HepG2 (cell line): ENCODE measurements around the gene CNKSR3. TPM values are rescaled to one million over a fixed set of nuclear protein-coding genes. Genes with fewer than 3 reads are reported as not detected.

Experiments used
- HDAC2 ChIP-seq: sonication (generic); formaldehyde crosslinking; IDR thresholded peaks from 2 replicates; pipeline ENCODE4 v1.4.0; 2020; ENCODE audit warnings: missing genetic modification reagents
- RBM22 ChIP-seq: fragments of 200-400 bp; formaldehyde crosslinking; optimal IDR thresholded peaks from 2 replicates; pipeline ENCODE3; 2017; ENCODE audit warnings: mild to moderate bottlenecking, low read length, moderate library complexity
- polyA plus RNA-seq, 8 experiments: library from polyadenylated mRNA; depleted of rRNA in 3 of 8; stranded (reverse) in 7 of 8; unstranded in 1 of 8; fragments of >200 nt; fragmentation: Illumina TruSeq in 4 of 8; extraction: Trizol in 4 of 8; gene quantifications; 2 replicates each; pipeline versions ENCODE4 v1.2.1 to v1.2.3, GENCODE V29; 2011 to 2016; ENCODE audit warnings: low read depth in 4 of 8, missing spikeins in 1 of 8, mixed read lengths in 1 of 8; ENCODE audit not compliant: insufficient read depth in 1 of 8
- total RNA-seq, 5 experiments: library from RNA; depleted of rRNA; stranded (reverse); fragments of >200 nt; fragmentation: Illumina TruSeq; extraction: Trizol; gene quantifications; 2 replicates each; pipeline ENCODE4 v1.2.3, GENCODE V29; 2016; ENCODE audit warnings: low read depth in 1 of 5
- TF ChIP-seq, protein P1 (sequence below), 2 experiments: fragments of 450-650 bp in 1 of 2; sonication (generic) in 1 of 2; formaldehyde crosslinking in 1 of 2; IDR thresholded peaks; 2 replicates each; pipeline versions ENCODE4 v1.6.1 to v1.8.0; 2016 to 2022; ENCODE audit warnings: antibody characterized with exemption in 1 of 2, mild to moderate bottlenecking in 1 of 2, missing genetic modification reagents in 1 of 2
- TF ChIP-seq, protein P2 (sequence below): sonication (generic); formaldehyde crosslinking; IDR thresholded peaks from 2 replicates; pipeline ENCODE4 v1.4.0; 2020; ENCODE audit warnings: missing genetic modification reagents; ENCODE audit errors: not compliant biosample characterization
- TF ChIP-seq, protein P3 (sequence below): IDR thresholded peaks from 2 replicates; pipeline ENCODE4 v1.6.1; 2018; ENCODE audit warnings: missing genetic modification reagents

CNKSR3 gene
- total and polyA plus RNA-seq, 2 of the 13 experiments (the other 11 are each of a cell fraction or from before 2014, with no cell fraction given), result 9.2 to 38.6 TPM

DNA sequence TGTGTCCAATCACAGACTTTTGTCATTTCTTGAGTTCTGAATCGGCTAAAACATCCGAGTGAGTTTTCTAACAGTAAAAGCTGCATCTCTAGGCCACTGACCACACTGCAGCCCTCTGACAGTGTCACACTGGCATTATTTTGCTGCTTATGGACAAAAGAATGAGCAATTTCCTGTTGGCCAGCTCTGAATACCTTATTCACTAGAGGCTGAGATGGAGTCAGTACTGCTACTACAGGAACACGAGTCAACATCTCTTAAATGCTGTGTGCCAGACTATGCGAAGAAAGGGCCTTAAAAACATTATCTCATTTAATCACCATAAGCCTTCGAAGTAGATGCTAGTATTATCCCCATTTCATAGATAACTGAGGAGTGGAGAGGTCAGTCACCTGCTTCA, 111.4 kb downstream of the CNKSR3 start (continued):
- TF ChIP-seq, protein P1, sequence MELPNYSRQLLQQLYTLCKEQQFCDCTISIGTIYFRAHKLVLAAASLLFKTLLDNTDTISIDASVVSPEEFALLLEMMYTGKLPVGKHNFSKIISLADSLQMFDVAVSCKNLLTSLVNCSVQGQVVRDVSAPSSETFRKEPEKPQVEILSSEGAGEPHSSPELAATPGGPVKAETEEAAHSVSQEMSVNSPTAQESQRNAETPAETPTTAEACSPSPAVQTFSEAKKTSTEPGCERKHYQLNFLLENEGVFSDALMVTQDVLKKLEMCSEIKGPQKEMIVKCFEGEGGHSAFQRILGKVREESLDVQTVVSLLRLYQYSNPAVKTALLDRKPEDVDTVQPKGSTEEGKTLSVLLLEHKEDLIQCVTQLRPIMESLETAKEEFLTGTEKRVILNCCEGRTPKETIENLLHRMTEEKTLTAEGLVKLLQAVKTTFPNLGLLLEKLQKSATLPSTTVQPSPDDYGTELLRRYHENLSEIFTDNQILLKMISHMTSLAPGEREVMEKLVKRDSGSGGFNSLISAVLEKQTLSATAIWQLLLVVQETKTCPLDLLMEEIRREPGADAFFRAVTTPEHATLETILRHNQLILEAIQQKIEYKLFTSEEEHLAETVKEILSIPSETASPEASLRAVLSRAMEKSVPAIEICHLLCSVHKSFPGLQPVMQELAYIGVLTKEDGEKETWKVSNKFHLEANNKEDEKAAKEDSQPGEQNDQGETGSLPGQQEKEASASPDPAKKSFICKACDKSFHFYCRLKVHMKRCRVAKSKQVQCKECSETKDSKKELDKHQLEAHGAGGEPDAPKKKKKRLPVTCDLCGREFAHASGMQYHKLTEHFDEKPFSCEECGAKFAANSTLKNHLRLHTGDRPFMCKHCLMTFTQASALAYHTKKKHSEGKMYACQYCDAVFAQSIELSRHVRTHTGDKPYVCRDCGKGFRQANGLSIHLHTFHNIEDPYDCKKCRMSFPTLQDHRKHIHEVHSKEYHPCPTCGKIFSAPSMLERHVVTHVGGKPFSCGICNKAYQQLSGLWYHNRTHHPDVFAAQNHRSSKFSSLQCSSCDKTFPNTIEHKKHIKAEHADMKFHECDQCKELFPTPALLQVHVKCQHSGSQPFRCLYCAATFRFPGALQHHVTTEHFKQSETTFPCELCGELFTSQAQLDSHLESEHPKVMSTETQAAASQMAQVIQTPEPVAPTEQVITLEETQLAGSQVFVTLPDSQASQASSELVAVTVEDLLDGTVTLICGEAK (IDR thresholded peaks at IDR 0.05), result no peak
- TF ChIP-seq, protein P1 (CRISPR knock-in tag; IDR thresholded peaks at IDR 0.05), result no peak
- TF ChIP-seq HDAC2 (no peak), RBM22 (peak; percentile 28)
- TF ChIP-seq, protein P2, sequence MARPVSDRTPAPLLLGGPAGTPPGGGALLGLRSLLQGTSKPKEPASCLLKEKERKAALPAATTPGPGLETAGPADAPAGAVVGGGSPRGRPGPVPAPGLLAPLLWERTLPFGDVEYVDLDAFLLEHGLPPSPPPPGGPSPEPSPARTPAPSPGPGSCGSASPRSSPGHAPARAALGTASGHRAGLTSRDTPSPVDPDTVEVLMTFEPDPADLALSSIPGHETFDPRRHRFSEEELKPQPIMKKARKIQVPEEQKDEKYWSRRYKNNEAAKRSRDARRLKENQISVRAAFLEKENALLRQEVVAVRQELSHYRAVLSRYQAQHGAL (CRISPR knock-in tag), result no peak
- TF ChIP-seq, protein P3, sequence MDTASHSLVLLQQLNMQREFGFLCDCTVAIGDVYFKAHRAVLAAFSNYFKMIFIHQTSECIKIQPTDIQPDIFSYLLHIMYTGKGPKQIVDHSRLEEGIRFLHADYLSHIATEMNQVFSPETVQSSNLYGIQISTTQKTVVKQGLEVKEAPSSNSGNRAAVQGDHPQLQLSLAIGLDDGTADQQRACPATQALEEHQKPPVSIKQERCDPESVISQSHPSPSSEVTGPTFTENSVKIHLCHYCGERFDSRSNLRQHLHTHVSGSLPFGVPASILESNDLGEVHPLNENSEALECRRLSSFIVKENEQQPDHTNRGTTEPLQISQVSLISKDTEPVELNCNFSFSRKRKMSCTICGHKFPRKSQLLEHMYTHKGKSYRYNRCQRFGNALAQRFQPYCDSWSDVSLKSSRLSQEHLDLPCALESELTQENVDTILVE (CRISPR knock-in tag), result no peak
